Psoas muscle (tissue), 8 donors: ENCODE results near the gene RPS3. TPM values are rescaled to one million over a fixed set of nuclear protein-coding genes. Genes with fewer than 3 reads are reported as not detected.

Source experiments
- ATAC-seq, 4 donors: fragments of 200-7000 bp; cut with Tn5 transposase; one replicate each; pipeline ENCODE4 v1.9.1; 2020; ENCODE audit warnings: moderate library complexity in 3 of 4, mild to moderate bottlenecking in 2 of 4
- DNase-seq, 2 donors: peaks; one replicate each; pipeline ENCODE4 v3.0.0-alpha.2; 2020
- H3K27ac ChIP-seq: fragments of 200-600 bp; one replicate; pipeline ENCODE4 v1.8.0; 2022
- H3K27me3 ChIP-seq, 3 donors: fragments of 200-600 bp in 1 of 3; one replicate each; pipeline versions ENCODE4 v1.6.1 to v1.8.0; 2013 to 2022; ENCODE audit warnings: low read length in 2 of 3, mild to moderate bottlenecking in 2 of 3, moderate library complexity in 1 of 3; ENCODE audit not compliant: insufficient read depth in 3 of 3
- H3K36me3 ChIP-seq, 2 donors: fragments of 200-600 bp in 1 of 2; one replicate each; pipeline versions ENCODE4 v1.6.1 to v1.8.0; 2013 to 2022; ENCODE audit warnings: low read depth in 1 of 2, mild to moderate bottlenecking in 1 of 2, moderate library complexity in 1 of 2; ENCODE audit not compliant: insufficient read depth in 1 of 2
- H3K4me1 ChIP-seq: fragments of 200-600 bp; one replicate; pipeline ENCODE4 v1.8.0; 2022
- H3K4me3 ChIP-seq: fragments of 200-600 bp; one replicate; pipeline ENCODE4 v1.8.0; 2022; ENCODE audit warnings: mild to moderate bottlenecking
- H3K9me3 ChIP-seq: fragments of 200-600 bp; one replicate; pipeline ENCODE4 v1.8.0; 2022
- WGBS, 3 donors: extraction: QIAGEN DNeasy Blood & Tissue Kit; methylation state at CpG; one replicate each; pipeline versions ENCODE4 v1.1.6 to v1.1.7; 2013; 5-methylcytosine and 5-hydroxymethylcytosine counted together
- intact Hi-C, 2 donors: fragments of 100-400 bp; cut with DNase I; formaldehyde crosslinking; loops; one replicate each; pipeline versions ENCODE4 v1.11.0 to v1.14.2; 2022
- polyA plus RNA-seq, 3 donors: library from polyadenylated mRNA; stranded (reverse); fragments of 200-250 nt; gene quantifications; one replicate each; pipeline ENCODE4 v1.2.3, GENCODE V29; 2013
- total RNA-seq, 4 donors: library from RNA; stranded (reverse); fragmentation: NEBNext Ultra II Directional in 2 of 4; extraction: Animal tissue kit (Norgen Biotek cat#: 25700) in 2 of 4; gene quantifications; one replicate each; pipeline versions ENCODE4 v1.2.1 to v1.2.4, GENCODE V29; 2021 to 2023
- TF ChIP-seq, protein P1 (sequence below): fragments of 200-600 bp; IDR thresholded peaks from one replicate; pipeline ENCODE4 v1.8.0; 2022; ENCODE audit warnings: antibody characterized with exemption
- donor health status: healthy with polysubstance abuse.
- donor health status: DM: no; HTN: no; CAD: no; lungs with moderate emphysema.
- donor health status: Bipolar disorder and iron deficiency.
- donor health status: healthy.
- donor health status: DM: yes; HTN: yes; CAD: no.
- donor health status: DM: no; HTN: no; CAD: no.
- donor health status: DM: no; HTN: no; CAD: no.
- donor health status: DM: yes; HTN: yes; CAD: no.

RPS3 gene
- total and polyA plus RNA-seq, 7 donors: 807 to 2,132 (median 1,216) TPM

DNA sequence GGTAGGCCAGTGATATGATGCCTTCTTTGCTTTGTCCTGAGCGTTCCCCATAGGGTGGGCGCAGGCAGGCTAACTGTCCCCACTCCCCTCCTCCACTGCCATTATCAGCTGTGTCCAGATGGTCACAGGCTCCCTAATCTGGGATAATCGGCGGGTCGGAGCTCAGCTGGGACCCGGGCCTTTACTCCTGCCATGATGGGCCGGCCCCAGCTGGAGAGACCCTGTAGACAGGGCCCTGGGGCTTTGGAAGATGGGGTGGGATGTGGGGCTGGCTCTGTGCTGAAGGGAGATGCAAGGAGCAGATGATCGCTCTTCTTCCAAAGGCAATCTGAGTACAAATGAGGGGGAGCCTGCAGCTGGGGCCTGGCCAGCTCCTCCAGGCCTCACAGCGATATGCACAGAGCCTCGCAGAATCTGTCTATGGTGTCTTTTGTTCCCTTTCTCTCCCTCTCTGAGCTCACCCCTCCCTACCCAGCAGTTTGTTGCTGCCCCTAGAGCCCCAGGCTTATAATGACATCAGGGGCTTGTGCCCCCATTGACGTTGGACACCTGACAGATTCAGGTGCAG, 21.8 kb downstream of the RPS3 start:
- TF ChIP-seq, protein P1, sequence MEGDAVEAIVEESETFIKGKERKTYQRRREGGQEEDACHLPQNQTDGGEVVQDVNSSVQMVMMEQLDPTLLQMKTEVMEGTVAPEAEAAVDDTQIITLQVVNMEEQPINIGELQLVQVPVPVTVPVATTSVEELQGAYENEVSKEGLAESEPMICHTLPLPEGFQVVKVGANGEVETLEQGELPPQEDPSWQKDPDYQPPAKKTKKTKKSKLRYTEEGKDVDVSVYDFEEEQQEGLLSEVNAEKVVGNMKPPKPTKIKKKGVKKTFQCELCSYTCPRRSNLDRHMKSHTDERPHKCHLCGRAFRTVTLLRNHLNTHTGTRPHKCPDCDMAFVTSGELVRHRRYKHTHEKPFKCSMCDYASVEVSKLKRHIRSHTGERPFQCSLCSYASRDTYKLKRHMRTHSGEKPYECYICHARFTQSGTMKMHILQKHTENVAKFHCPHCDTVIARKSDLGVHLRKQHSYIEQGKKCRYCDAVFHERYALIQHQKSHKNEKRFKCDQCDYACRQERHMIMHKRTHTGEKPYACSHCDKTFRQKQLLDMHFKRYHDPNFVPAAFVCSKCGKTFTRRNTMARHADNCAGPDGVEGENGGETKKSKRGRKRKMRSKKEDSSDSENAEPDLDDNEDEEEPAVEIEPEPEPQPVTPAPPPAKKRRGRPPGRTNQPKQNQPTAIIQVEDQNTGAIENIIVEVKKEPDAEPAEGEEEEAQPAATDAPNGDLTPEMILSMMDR: no peak
- H3K9me3 ChIP-seq: no peaks in the 10 kb centered on the region
- 65 to 71% (median 68%) methylated on average over 11 of the region's 11 CpGs for WGBS, 3 donors
- intact Hi-C loops: no loop called here
- H3K27ac ChIP-seq: no peak overlapping the region
- H3K36me3 ChIP-seq: peaks cover 3 to 14% of the 10 kb centered on the region in 2 donors
- H3K4me1 ChIP-seq: no peaks in the 10 kb centered on the region
- ATAC-seq (no peak), DNase-seq (no peak)
- H3K4me3 ChIP-seq: no peak overlapping the region
- H3K27me3 ChIP-seq: no peaks in the 10 kb centered on the region

DNA sequence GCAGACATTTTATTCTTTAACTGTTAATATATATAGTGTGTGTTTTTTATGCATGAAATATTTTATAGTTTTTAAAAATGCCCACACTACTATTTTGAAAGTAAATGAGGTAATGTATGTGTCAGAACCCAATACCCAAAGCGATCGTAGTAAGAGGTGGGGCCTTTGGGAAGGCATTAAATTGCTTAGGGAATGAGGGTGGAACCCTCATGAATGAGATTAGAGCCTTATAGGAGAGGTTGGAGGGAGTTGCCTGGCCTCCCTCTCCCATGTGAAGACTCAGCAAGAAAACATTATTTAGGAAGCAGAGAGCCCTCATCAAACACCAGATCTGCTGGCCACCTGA, 22.6 kb downstream of the RPS3 start:
- Histone ChIP-seq H3K27ac (no peak overlapping the region), H3K4me1 (no peaks in the 10 kb centered on the region), H3K36me3 (peaks cover 3 to 13% of the 10 kb centered on the region in 2 donors), H3K9me3 (no peaks in the 10 kb centered on the region), H3K4me3 (no peak overlapping the region), H3K27me3 (no peaks in the 10 kb centered on the region)
- intact Hi-C loops: no loop called here
- DNase-seq (no peak), ATAC-seq (no peak)
- 84 to 91% (median 90%) methylated on average over 2 of the region's 2 CpGs for WGBS, 3 donors
- TF ChIP-seq, protein P1: no peak

DNA sequence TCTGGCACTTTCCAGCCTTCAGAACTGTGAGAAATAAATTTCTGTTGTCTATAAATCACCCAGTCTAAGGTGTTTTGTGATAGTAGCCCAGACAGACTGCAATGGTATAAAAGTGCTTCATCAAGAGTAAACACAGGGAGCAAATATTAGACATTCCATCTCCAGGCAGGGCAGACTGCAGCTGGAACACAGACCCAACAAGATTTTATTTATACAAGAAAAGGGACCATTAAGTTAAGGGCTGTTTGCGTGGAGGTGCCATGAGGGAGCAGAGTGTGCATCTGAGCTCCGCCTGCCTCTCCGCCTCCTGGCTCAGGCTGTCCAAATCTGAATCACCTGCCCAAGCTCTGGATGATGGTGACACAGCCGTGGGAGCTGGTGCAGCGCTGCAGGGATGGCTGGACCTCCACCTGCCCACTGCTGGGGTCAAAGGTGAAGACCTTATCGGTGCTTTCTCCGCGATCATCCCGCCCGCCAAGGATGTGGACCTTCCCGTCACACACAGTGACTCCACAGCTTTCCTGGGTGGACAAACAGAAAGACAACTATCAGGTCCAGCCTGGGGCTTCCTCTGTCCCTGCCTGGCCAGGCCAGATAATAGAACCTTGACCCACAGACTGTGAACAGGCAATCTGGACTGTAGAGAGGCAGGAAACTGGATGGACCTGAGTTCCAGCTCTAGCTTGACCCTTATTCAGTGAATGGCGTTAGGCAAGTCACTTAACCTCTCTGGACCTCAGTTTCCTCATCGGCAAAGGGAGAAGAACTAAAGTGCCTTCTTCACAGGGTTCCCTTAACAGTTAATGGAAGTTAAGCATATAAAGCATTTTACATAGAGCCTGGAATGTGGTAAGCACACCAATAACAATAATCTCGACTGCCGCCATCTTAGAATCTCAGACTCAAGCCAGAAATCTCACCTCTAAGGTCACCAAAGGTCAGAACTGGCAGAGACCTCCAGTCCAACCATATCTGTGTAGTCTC, 23.2 kb downstream of the RPS3 start:
- intact Hi-C loops: no loop called here
- ATAC-seq (no peak), DNase-seq (peak in 1 of 2 donors; percentile 40)
- TF ChIP-seq, protein P1: no peak
- Histone ChIP-seq H3K9me3 (no peaks in the 10 kb centered on the region), H3K27me3 (no peaks in the 10 kb centered on the region), H3K4me1 (no peaks in the 10 kb centered on the region), H3K27ac (no peak overlapping the region), H3K4me3 (no peak overlapping the region), H3K36me3 (peaks cover 3 to 13% of the 10 kb centered on the region in 2 donors)
- 89 to 96% (median 90%) methylated on average over 15 of the region's 15 CpGs for WGBS, 3 donors

DNA sequence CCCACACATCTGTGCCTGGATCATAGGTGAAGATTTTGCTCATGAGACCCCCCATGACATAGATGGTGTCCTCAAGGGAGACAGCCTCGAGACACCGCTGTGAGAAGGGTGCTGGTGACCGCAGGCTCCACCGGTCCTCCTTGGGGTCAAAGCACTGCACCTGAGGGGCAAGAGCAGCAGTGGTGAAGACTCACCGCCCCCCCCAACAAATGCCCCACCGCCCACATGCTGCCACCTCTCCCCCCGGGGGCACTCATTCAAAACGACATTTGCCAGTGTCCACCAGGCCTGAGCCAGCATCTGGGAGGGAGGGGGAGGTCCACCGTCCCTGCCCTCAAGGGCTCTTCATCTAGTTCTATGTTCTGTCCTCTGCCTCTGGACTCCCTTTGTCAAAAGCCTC, 24.4 kb downstream of the RPS3 start:
- intact Hi-C loops: no loop called here
- TF ChIP-seq, protein P1: no peak
- WGBS, 3 donors: 75 to 94% (median 76%) methylated on average over 6 to 9 of the region's 9 CpGs
- Histone ChIP-seq H3K4me1 (no peaks in the 10 kb centered on the region), H3K9me3 (no peaks in the 10 kb centered on the region), H3K27me3 (peaks cover 0 to 4% (median 0%) of the 10 kb centered on the region in 3 donors), H3K4me3 (no peak overlapping the region), H3K27ac (no peak overlapping the region), H3K36me3 (peaks cover 3 to 13% of the 10 kb centered on the region in 2 donors)
- ATAC-seq (no peak), DNase-seq (peak in 1 of 2 donors; percentile 30)
